ENCODE data around the gene LRP3.

GRCh38 chr19:33245948-33246708, 52.0 kb downstream of the LRP3 start:
- TF ChIP-seq CTCF (IDR thresholded peaks at IDR 0.05) = no peak
- TF ChIP-seq POLR2A (IDR thresholded peaks at IDR 0.05) = no peak

All from ovary (tissue), 3 donors.